GM10248 (cell line): Measurements from ENCODE around the gene TNIP2.
A peak's percentile ranks its signal among the peaks of the same experiment; 100 is the strongest.
"Not testable (repeated sequence)": the region's sequence is repeated elsewhere in the genome, so short reads cannot be mapped to it uniquely, and the experiment has no call there.

Experiments used
- CTCF ChIA-PET: fragments of 300-600 bp; sonication (Branson Sonifier 250); formaldehyde crosslinking; extraction: SDS; loops from one replicate; lab custom pipeline; 2021; ENCODE audit warnings: antibody characterized with exemption; lab: Yijun Ruan, JAX
- POLR2A ChIA-PET: fragments of 350-650 bp; sonication (Branson Sonifier 250); formaldehyde crosslinking; extraction: SDS; loops from one replicate; lab custom pipeline; 2020; ENCODE audit warnings: antibody characterized with exemption; lab: Yijun Ruan, JAX
- DNase-seq: peaks from one replicate; pipeline ENCODE4 v3.0.0; 2012; ENCODE audit errors: extremely low spot score
- TF ChIP-seq, protein P1 (sequence below): IDR thresholded peaks from 2 replicates; pipeline ENCODE4 v1.5.1; 2012; ENCODE audit warnings: mild to moderate bottlenecking, low read depth; ENCODE audit errors: extremely low read depth, missing control alignments, control extremely low read depth

The TNIP2 gene

DNA sequence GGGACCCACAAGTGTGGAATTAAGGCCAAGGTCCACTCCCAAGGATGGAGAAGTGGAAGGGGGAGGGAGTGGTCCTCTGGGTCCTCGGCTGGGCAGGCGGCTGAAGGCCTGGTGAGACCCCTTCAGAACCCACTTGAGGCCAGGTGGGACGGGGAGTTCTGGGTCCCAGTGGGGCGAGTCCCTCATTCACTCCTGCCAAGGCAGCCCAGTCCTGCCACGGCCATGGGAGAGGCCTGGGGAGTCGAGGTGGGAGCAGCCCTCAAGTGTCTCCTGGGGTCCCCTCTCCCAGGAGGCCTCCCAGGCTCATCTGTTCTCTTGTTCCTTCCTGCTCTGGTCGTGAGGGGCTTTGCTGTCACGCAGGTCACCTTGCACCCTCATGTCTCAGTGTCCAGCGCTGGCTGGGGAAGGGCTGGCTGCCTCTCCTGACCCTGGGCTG, 30.7 kb upstream of the TNIP2 start:
- TF ChIP-seq, protein P1, sequence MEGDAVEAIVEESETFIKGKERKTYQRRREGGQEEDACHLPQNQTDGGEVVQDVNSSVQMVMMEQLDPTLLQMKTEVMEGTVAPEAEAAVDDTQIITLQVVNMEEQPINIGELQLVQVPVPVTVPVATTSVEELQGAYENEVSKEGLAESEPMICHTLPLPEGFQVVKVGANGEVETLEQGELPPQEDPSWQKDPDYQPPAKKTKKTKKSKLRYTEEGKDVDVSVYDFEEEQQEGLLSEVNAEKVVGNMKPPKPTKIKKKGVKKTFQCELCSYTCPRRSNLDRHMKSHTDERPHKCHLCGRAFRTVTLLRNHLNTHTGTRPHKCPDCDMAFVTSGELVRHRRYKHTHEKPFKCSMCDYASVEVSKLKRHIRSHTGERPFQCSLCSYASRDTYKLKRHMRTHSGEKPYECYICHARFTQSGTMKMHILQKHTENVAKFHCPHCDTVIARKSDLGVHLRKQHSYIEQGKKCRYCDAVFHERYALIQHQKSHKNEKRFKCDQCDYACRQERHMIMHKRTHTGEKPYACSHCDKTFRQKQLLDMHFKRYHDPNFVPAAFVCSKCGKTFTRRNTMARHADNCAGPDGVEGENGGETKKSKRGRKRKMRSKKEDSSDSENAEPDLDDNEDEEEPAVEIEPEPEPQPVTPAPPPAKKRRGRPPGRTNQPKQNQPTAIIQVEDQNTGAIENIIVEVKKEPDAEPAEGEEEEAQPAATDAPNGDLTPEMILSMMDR: no peak
- ChIA-PET POLR2A (interaction anchor here (0.6 kb wide), 3 partner anchors 10 to 40 kb away, joined by 3 to 6 read pairs (median 4); no protein-coding TSS in a partner anchor), CTCF (interaction anchor here (0.9 to 3.0 kb wide), 6 partner anchors 10 to 31 kb away, joined by 3 to 30 read pairs (median 3); partner anchors contain the start of gene TNIP2)
- DNase-seq: no peak

GRCh38 chr4:2786152-2786671, 30.1 kb upstream of the TNIP2 start:
- ChIA-PET POLR2A (no interaction called here), CTCF (interaction anchor here (0.7 to 3.0 kb wide), 4 partner anchors 10 to 23 kb away, joined by 3 to 30 read pairs (median 4); no protein-coding TSS in a partner anchor)
- peak; percentile 69 for DNase-seq
- TF ChIP-seq, protein P1: no peak

- POLR2A ChIA-PET: interaction anchor here (0.7 kb wide), 1 partner anchor 286 kb away, joined by 4 read pairs; no protein-coding TSS in a partner anchor
- CTCF ChIA-PET: interaction anchor here (0.7 to 3.0 kb wide), 4 partner anchors 11 to 22 kb away, joined by 3 to 30 read pairs (median 4); no protein-coding TSS in a partner anchor
- DNase-seq: no peak
- TF ChIP-seq, protein P1: no peak
Measured at GRCh38 chr4:2785613-2786012, 29.5 kb upstream of the TNIP2 start.

DNA sequence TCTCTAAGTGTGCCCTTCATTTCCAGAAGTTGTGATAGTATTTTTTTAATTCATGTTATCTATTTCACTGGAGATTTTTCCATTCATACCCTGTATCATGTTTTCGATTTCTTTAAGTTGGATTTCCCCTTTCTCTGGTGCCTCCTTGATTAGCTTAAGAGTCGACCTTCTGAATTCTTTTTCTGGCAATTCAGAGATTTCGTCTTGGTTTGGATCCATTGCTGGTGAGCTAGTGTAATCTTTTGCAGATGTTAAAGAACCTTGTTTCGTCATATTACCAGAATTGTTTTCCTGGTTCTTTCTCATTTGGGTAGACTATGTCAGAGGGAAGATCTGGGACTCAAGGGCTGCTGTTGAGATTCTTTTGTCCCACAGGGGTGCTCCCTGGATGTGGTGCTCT, 27.7 kb upstream of the TNIP2 start:
- CTCF ChIA-PET: interaction anchor here (1.1 to 3.8 kb wide), 4 partner anchors 13 to 564 kb away, joined by 3 to 20 read pairs (median 4); no protein-coding TSS in a partner anchor
- POLR2A ChIA-PET: interaction anchor here (0.7 kb wide), 1 partner anchor 260 kb away, joined by 3 read pairs; no protein-coding TSS in a partner anchor

DNA sequence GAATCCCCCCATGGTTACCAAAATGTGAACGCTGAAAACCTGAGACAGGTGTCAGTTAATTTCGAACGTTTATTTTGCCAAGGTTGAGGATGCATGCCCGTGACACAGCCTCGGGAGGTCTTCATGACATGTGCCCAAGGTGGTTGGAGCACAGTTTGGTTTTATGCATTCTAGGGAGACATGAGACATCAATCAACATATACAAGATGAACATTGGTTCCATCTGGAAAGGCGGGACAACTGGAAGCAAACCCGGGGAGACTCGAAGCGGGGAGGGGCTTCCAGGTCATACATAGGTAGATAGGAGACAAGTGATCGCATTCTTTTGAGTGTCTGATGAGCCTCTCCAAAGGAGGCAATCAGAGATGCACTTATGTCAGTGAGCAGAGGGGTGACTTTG, 25.8 kb upstream of the TNIP2 start:
- CTCF ChIA-PET: interaction anchor here (1.1 to 3.8 kb wide), 4 partner anchors 16 to 263 kb away, joined by 3 to 20 read pairs (median 4); no protein-coding TSS in a partner anchor

More for the DNA sequence above, 27.7 kb upstream of the TNIP2 start:
- TF ChIP-seq, protein P1: no peak
- DNase-seq: no peak

GRCh38 chr4:2780643-2781042, 24.5 kb upstream of the TNIP2 start:
- POLR2A ChIA-PET: not testable (repeated sequence)
- CTCF ChIA-PET: interaction anchor here (1.7 to 3.8 kb wide), 2 partner anchors 17 kb away, joined by 4 to 20 read pairs; no protein-coding TSS in a partner anchor

More for the DNA sequence above, 25.8 kb upstream of the TNIP2 start:
- TF ChIP-seq, protein P1: no peak
- no peak for DNase-seq
- POLR2A ChIA-PET: no interaction called here

GRCh38 chr4:2771264-2771663, 15.1 kb upstream of the TNIP2 start:
- POLR2A ChIA-PET: no interaction called here
- CTCF ChIA-PET: interaction anchor here (1.1 to 1.7 kb wide), 4 partner anchors 9 to 164 kb away, joined by 3 to 5 read pairs (median 4); no protein-coding TSS in a partner anchor
- TF ChIP-seq, protein P1: no peak
- DNase-seq: no peak

More at GRCh38 chr4:2780643-2781042, 24.5 kb upstream of the TNIP2 start:
- not testable (repeated sequence) for DNase-seq
